GM10847 (cell line): ENCODE data around the gene SPHK1.

Experiments
- POLR2A ChIP-seq: IDR thresholded peaks from 2 replicates; pipeline ENCODE4 v1.6.1; 2011; ENCODE audit not compliant: insufficient read length; ENCODE audit errors: extremely low read depth

Gene SPHK1

DNA sequence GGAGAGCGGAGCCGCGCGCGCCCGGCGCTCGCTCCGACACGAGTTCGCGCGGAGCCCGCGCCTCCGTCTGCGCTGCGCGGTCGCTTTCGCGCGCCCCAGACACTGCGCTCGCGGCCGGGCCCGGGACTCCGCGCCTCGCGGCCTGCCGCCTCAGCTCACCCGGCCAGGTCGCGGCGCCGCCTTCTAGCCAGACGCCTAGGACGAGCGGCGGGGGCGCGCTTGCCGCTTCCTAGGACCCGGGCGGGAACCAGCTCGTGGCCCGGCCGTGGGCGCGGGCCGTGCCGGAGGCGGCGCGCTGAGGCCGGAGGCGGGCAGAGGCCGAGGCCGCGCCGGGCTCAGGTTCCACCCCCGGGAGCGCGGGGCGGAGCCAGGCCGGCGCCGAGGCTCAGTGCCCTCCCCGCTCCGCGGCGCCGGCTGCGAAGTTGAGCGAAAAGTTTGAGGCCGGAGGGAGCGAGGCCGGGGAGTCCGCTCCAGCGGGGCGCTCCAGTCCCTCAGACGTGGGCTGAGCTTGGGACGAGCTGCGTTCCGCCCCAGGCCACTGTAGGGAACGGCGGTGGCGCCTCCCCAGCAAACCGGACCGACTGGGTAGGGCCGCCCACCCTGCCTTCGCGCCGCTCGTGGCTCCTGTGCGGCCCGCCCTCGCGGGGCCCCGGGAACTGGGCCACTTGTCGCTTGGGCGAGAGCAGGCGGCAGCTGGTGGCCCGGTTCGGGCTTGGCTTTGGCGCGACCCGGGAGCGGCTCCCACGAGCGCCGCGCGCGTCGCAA is at the start of gene SPHK1:
Gene SPHK1 (plus strand): TSS at position 388 of the 765 bp plus-strand sequence. CDS start 1,036 bp downstream, outside the sequence.
- no peak for TF ChIP-seq POLR2A

DNA sequence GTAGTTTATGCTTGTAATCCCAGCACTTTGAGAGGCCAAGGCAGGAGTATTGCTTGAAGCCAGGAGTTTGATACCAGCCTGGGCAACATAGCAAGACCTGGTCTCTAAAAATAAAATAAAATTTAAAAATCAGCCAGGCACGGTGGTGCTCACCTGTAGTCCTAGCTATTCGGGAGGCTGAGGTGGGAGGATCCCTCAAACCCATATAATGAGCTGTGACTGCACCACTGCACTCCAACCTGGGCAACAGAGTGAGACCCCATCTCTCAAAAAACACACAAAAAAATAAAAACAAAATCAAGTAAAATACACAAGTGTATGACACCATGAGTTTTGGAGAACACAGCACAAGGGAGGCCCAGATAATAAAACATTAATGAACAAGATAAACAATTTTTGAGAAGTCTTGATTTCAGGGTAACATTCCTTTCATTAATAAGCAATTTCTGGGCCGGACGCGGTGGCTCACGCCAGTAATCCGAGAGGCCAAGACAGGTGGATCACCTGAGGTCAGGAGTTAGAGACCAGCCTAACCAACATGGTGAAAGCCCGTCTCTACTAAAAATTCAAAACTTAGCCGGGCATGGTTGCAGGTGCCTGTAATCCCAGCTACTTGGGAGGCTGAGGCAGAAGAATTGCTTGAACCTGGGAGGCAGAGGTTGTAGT is 48.6 kb upstream of the SPHK1 start:
- TF ChIP-seq POLR2A, result no peak

DNA sequence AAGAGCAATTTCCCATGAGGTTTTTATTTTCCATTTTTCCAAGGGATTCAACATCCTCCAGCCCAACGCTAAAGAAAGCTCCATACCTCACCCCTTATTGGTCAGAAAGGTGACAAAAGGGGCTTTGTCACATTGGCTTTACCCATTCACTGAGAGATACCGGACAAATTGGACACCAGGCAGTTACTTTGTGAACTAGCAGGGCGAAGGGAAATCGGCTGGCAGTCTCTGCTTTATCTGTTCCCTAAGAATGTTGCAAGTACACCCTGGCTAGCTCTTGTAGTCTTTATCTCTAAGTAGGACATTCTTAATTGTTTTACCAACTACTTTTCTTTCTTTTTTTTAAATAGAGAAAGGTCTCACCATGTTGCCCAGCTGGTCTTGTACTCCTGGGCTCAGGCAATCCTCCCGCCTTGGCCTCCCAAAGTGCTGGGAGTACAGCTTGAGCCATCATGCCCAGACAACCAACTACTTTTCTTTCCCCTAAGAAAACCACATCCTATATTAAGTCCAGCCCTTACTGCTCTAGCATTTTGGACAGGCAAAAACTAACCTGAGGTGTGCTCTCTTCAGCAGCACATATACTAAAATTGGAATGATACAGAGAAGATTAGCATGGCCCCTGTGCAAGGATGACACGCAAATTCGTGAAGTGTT is 47.5 kb upstream of the SPHK1 start:
- no peak for TF ChIP-seq POLR2A

GRCh38 chr17:76337413-76337777 is 47.0 kb upstream of the SPHK1 start:
- TF ChIP-seq POLR2A, result no peak

GRCh38 chr17:76341301-76341700 is 43.1 kb upstream of the SPHK1 start:
- no peak for TF ChIP-seq POLR2A

DNA sequence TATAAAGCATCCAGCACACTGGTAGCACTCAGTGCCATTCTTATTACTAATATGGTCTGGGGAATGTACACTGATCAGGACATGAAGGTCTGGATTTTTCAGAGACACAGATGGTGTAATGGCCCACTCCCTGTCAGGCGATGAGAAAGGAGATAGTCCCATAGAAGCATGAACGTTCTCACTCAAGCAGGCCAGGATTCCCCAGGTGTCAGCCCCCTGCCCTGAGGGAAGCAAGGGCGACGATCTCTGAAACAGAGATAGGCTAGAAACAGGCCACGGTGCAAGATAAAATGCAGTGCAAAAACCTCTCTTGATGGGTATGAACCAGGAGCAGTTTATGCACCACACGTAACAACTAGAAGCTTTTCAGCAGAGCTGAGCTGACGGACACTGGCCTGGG is 41.3 kb upstream of the SPHK1 start:
- no peak for TF ChIP-seq POLR2A

- no peak for TF ChIP-seq POLR2A
Observed at GRCh38 chr17:76345377-76345974, 38.9 kb upstream of the SPHK1 start.

DNA sequence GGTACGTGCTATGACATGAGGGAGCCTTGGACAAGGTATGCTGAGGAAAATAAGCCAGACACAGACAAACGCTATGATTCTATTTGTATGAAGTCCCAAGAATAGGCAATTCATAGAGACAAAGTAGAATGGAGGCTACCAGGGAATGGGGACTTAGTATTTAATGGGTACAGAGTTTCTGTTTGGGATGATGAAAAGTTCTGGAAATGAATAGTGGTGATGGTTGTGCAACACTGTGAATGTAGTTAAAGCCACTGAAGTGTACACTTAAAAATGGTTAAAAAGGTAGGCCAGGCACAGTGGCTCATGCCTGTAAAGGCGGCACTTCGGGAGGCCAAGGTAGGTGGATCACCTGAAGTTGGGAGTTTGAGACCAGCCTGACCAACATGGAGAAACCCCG is 33.9 kb upstream of the SPHK1 start:
- TF ChIP-seq POLR2A, result no peak

DNA sequence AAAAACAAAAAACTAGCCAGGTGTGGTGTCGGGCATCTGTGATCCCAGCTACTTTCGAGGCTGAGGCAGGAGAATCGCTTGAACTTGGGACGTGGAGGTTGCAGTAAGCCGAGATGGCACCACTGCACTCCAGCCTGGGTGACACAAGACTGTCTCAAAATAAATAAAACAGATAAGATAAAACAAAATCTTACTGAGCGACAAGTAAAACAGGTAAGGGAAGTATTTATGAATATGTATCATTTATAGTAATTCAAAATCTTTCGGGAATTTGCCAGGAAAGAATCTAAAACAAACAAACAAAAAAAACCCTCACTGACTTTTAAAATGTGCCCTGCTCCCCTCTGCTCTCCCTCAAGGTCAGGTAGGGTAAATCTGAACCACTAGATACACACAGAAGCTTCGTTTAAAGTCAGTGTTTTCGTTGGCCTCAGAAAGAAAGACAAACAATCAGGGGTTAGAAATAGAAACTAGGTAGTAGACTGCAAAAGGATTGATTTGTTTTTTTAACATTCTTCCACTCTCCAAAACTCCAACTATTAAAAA is 32.8 kb upstream of the SPHK1 start:
- no peak for TF ChIP-seq POLR2A

GRCh38 chr17:76353004-76353598 is 31.3 kb upstream of the SPHK1 start:
- no peak for TF ChIP-seq POLR2A

DNA sequence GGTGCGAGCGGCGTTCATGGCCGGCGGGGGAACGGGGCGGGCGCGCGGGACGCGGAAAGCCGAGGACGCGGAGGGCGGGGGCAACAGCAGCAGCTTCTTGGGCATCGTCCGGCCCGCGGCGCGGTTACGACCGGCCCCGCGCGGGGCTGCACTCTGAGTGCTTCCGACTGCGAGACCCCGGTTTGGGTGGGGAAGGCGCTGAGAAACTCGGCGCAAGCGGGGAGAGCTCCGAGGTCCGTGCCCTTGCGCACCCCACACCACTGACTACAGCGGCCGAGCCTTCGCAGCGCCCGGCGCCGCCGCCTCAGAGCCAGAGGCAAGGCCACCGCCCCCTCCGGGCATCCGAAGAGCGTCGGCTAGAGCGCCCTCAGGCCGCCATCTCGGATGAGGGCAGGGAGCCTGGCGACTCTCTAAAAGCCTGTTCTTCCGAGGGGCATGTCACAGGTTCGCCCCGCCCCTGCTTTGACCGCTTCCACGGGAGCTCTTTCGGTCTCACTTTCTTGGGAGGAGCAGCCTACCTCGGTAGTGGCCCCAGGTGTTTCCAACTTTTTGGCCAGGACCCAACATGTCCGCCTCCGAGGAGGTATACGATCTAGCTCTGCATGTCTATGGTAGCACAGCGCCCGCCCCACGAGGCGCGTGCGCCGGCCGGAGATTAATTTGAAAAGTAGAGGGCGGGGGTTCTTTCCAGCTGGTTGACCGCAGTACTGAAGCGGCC is 30.7 kb upstream of the SPHK1 start, which contains the start of gene PRPSAP1:
Gene PRPSAP1 (minus strand): TSS at position 318 of the 718 bp plus-strand sequence. CDS start 213 bp downstream, at position 105.
- TF ChIP-seq POLR2A, result peak; percentile 87

GRCh38 chr17:76354317-76354729 is 30.1 kb upstream of the SPHK1 start:
- TF ChIP-seq POLR2A, result no peak

DNA sequence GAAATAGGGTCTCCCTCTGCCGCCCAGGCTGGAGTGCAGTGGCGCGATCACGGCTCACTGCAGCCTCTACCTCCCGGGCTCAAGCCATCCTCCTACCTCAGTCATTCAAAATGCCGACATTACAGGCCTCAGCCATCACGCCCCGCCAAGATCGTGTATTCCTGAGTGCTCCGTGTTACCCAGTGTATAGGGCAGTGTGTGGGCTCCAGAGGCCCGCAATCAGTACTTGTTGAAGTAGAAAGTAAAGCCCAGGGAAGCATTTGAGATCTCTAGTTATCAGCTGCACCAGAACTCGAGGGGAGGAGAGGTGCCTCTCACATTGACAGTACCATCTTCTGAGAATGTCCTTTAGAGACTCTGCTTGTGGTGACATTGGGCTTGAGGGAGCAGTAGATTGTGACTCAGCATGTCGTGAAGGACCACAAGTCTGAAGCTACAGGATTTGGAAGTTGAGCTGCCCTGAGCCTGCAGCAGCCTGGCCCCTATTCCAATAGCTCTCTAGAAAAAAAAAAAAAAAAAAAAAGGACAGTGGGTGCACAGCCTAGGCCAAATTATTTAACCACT is 29.6 kb upstream of the SPHK1 start:
- no peak for TF ChIP-seq POLR2A

DNA sequence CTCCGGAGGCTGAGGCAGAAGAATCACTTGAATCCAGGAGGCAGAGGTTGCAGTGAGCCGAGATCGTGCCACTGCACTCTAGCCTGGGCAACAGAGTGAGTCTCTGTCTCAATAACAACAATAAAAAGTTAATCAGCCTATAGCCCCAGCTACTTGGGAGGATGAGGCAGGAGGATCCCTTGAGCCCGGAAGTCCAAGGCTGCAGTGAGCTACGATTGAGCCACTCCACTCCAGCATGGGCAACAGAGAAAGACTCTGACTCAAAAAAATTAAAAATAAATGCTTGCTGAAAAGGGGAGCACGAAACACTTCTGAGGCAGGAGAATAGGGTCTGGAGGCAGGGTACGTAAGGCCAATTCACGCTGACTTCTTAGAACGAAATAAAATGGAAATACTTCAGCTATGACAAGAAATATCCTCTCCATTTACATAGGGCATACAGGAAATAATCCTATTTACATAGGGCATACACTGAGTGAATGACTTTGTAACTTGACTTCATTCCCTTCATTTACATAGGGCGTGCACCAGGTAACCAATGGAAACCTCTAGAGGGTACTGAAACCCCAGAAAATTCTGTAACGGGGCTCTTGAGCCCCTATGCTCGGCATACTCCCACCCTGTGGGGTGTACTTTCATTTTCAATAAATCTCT is 27.5 kb upstream of the SPHK1 start:
- no peak for TF ChIP-seq POLR2A

- TF ChIP-seq POLR2A, result no peak
Observed at GRCh38 chr17:76357597-76358158, 26.7 kb upstream of the SPHK1 start.
